22Rv1 (cell line): Measurements from ENCODE around the gene TRIO.

Experiments
- H3K27ac ChIP-seq: fragments of 450-650 bp; 2 replicates; pipeline ENCODE4 v1.5.1; 2017
- CTCF ChIP-seq: fragments of 450-650 bp; IDR thresholded peaks from 2 replicates; pipeline ENCODE4 v1.5.1; 2017; ENCODE audit warnings: mild to moderate bottlenecking
- ZFX ChIP-seq: fragments of 450-650 bp; IDR thresholded peaks from 2 replicates; pipeline ENCODE4 v1.6.1; 2017; ENCODE audit warnings: antibody characterized with exemption, borderline replicate concordance

TRIO gene

GRCh38 chr5:14364096-14364495 lies 221.0 kb downstream of the TRIO start:
- no peak overlapping the region for H3K27ac ChIP-seq
- no peak for TF ChIP-seq CTCF
- TF ChIP-seq ZFX, result no peak

- no peak for TF ChIP-seq ZFX
- peak; percentile 96 for TF ChIP-seq CTCF
- no peak overlapping the region for H3K27ac ChIP-seq
Observed at GRCh38 chr5:14364576-14365472, 221.7 kb downstream of the TRIO start.

- TF ChIP-seq ZFX (no peak), CTCF (no peak)
- no peak overlapping the region for H3K27ac ChIP-seq
Observed at GRCh38 chr5:14365831-14366430, 222.8 kb downstream of the TRIO start.

- no peak for TF ChIP-seq CTCF
- no peak for TF ChIP-seq ZFX
- H3K27ac ChIP-seq, result no peak overlapping the region
Observed at GRCh38 chr5:14366763-14367162, 223.6 kb downstream of the TRIO start.

- TF ChIP-seq CTCF (no peak), ZFX (no peak)
- no peak overlapping the region for H3K27ac ChIP-seq
Observed at GRCh38 chr5:14367364-14367763, 224.2 kb downstream of the TRIO start.

GRCh38 chr5:14369780-14370179 lies 226.6 kb downstream of the TRIO start:
- no peak overlapping the region for H3K27ac ChIP-seq
- TF ChIP-seq CTCF, result no peak
- TF ChIP-seq ZFX, result no peak

- no peak overlapping the region for H3K27ac ChIP-seq
- TF ChIP-seq CTCF, result no peak
- no peak for TF ChIP-seq ZFX
Observed at GRCh38 chr5:14370386-14370785, 227.2 kb downstream of the TRIO start.
